HEK293T (cell line): ENCODE data around the gene TGM6.

ENCODE experiments used
- ARNT ChIP-seq: fragments of 450-650 bp; IDR thresholded peaks from 2 replicates; pipeline ENCODE4 v1.6.1; 2017; ENCODE audit warnings: mild to moderate bottlenecking
- BHLHE40 ChIP-seq: fragments of 450-650 bp; IDR thresholded peaks from 2 replicates; pipeline ENCODE4 v1.6.1; 2016; ENCODE audit warnings: mild to moderate bottlenecking, moderate library complexity, borderline replicate concordance
- FOXA1 ChIP-seq: fragments of 450-650 bp; IDR thresholded peaks from 2 replicates; pipeline ENCODE4 v1.6.1; 2016; ENCODE audit warnings: mild to moderate bottlenecking
- FOXK2 ChIP-seq: fragments of 450-650 bp; IDR thresholded peaks from 2 replicates; pipeline ENCODE4 v1.6.1; 2016; ENCODE audit warnings: mild to moderate bottlenecking
- FOXM1 ChIP-seq: fragments of 450-650 bp; IDR thresholded peaks from 2 replicates; pipeline ENCODE4 v1.6.1; 2017; ENCODE audit warnings: mild to moderate bottlenecking, borderline replicate concordance
- HDGF ChIP-seq: fragments of 450-650 bp; IDR thresholded peaks from 2 replicates; pipeline ENCODE4 v1.6.1; 2017; ENCODE audit warnings: antibody characterized with exemption, borderline replicate concordance
- NFRKB ChIP-seq: fragments of 450-650 bp; IDR thresholded peaks from 2 replicates; pipeline ENCODE4 v1.6.1; 2016; ENCODE audit warnings: mild to moderate bottlenecking, moderate library complexity
- SP1 ChIP-seq: fragments of 450-650 bp; IDR thresholded peaks from 2 replicates; pipeline ENCODE4 v1.6.1; 2017
- SUZ12 ChIP-seq: fragments of 450-650 bp; IDR thresholded peaks from 2 replicates; pipeline ENCODE4 v1.6.1; 2016; ENCODE audit warnings: mild to moderate bottlenecking
- TARDBP ChIP-seq: fragments of 450-650 bp; IDR thresholded peaks from 2 replicates; pipeline ENCODE4 v1.6.1; 2016
- ZNF384 ChIP-seq: fragments of 450-650 bp; IDR thresholded peaks from 2 replicates; pipeline ENCODE4 v1.6.1; 2016

DNA sequence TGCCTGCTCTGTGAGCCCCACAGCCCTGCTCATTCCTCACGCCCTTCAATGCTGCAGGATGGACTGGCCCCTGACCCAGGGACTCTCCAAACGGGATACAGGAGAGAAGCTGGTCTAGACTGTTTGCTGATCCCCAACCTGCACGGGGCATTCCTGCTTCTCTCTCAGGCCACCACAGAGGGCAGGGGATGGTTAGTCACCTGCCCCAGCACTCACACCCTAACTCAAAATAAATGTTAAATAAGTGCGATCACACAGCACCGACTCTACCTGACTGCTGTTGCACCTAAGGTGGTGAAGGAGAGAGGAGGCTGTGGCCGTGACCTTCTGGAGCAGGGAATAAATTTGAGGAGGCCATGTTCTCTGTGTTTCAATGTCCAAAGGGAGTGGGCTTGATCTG is 39.9 kb upstream of the TGM6 start:
- TF ChIP-seq SP1: no peak
- no peak for TF ChIP-seq FOXA1
- no peak for TF ChIP-seq FOXM1
- TF ChIP-seq SUZ12: no peak
- no peak for TF ChIP-seq ZNF384
- TF ChIP-seq ARNT: no peak
- no peak for TF ChIP-seq HDGF
- no peak for TF ChIP-seq TARDBP
- no peak for TF ChIP-seq BHLHE40
- TF ChIP-seq NFRKB: no peak
- no peak for TF ChIP-seq FOXK2
